ENCODE data around the gene NTF4. TPM values are rescaled to one million over a fixed set of nuclear protein-coding genes. Genes with fewer than 3 reads are reported as not detected.

Gene NTF4
- total RNA-seq, 1 donor from 2014 or later: 3.9 TPM

- Mint-ChIP-seq H3K27ac (no peak overlapping the region), H3K4me1 (ENCODE audit: unreplicated experiment) (no peaks in the 10 kb centered on the region), H3K9me3 (no peaks in the 10 kb centered on the region), H3K36me3 (peaks cover 11% of the 10 kb centered on the region), H3K27me3 (no peaks in the 10 kb centered on the region), H3K4me3 (no peak overlapping the region)
- no peak for DNase-seq (ENCODE audit: extremely low spot score, unreplicated experiment)
- TF ChIP-seq, protein P1, sequence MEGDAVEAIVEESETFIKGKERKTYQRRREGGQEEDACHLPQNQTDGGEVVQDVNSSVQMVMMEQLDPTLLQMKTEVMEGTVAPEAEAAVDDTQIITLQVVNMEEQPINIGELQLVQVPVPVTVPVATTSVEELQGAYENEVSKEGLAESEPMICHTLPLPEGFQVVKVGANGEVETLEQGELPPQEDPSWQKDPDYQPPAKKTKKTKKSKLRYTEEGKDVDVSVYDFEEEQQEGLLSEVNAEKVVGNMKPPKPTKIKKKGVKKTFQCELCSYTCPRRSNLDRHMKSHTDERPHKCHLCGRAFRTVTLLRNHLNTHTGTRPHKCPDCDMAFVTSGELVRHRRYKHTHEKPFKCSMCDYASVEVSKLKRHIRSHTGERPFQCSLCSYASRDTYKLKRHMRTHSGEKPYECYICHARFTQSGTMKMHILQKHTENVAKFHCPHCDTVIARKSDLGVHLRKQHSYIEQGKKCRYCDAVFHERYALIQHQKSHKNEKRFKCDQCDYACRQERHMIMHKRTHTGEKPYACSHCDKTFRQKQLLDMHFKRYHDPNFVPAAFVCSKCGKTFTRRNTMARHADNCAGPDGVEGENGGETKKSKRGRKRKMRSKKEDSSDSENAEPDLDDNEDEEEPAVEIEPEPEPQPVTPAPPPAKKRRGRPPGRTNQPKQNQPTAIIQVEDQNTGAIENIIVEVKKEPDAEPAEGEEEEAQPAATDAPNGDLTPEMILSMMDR (conservative IDR thresholded peaks at IDR 0.05): no peak
Measured at GRCh38 chr19:49011194-49011593, 53.4 kb downstream of the NTF4 start.

Other genes starting within 250 kb of the NTF4 start
- 9.4 and 12.9 TPM in 2 replicates for gene HSD17B14, start 228.3 kb downstream of the NTF4 start, total RNA-seq (ENCODE audit: low replicate concordance)
- 15.8 and 45.4 TPM in 2 replicates for gene PLEKHA4, start 196.2 kb downstream of the NTF4 start, total RNA-seq (ENCODE audit: low replicate concordance)
- 57.5 and 161 TPM in 2 replicates for gene PPP1R15A, start 192.4 kb downstream of the NTF4 start, total RNA-seq (ENCODE audit: low replicate concordance)
- not detected in 2 replicates for gene TULP2, start 166.1 kb downstream of the NTF4 start, total RNA-seq (ENCODE audit: low replicate concordance)
- 202 and 205 TPM in 2 replicates for gene NUCB1, start 164.5 kb downstream of the NTF4 start, total RNA-seq (ENCODE audit: low replicate concordance)
- 1.4 and 3.4 TPM in 2 replicates for gene DHDH, start 131.1 kb downstream of the NTF4 start, total RNA-seq (ENCODE audit: low replicate concordance)
- gene BAX, start 109.9 kb downstream of the NTF4 start, total RNA-seq (ENCODE audit: low replicate concordance): 161 and 201 TPM in 2 replicates
- 1,657 and 2,039 TPM in 2 replicates for gene FTL, start 99.5 kb downstream of the NTF4 start, total RNA-seq (ENCODE audit: low replicate concordance)
- gene GYS1, start 71.5 kb downstream of the NTF4 start, total RNA-seq (ENCODE audit: low replicate concordance): 62.1 and 64.8 TPM in 2 replicates
- 72.6 and 99.5 TPM in 2 replicates for gene RUVBL2, start 70.9 kb downstream of the NTF4 start, total RNA-seq (ENCODE audit: low replicate concordance)
- gene LHB, start 47.7 kb downstream of the NTF4 start, total RNA-seq (ENCODE audit: low replicate concordance): not detected in 2 replicates
- gene CGB3, start 40.5 kb downstream of the NTF4 start, total RNA-seq (ENCODE audit: low replicate concordance): 6.1 TPM in 1 of 2 replicates, not detected in the other
- not detected in 2 replicates for gene CGB2, start 32.9 kb downstream of the NTF4 start, total RNA-seq (ENCODE audit: low replicate concordance)
- gene CGB1, start 27.9 kb downstream of the NTF4 start, total RNA-seq (ENCODE audit: low replicate concordance): not detected in 2 replicates
- gene CGB5, start 21.0 kb downstream of the NTF4 start, total RNA-seq (ENCODE audit: low replicate concordance): 6.7 TPM in 1 of 2 replicates, not detected in the other
- 9.4 TPM in 1 of 2 replicates, not detected in the other for gene CGB8, start 15.7 kb downstream of the NTF4 start, total RNA-seq (ENCODE audit: low replicate concordance)
- 1.9 and 3.6 TPM in 2 replicates for gene CGB7, start 7.1 kb downstream of the NTF4 start, total RNA-seq (ENCODE audit: low replicate concordance)
- not detected in 2 replicates for gene KCNA7, start 7.9 kb upstream of the NTF4 start, total RNA-seq (ENCODE audit: low replicate concordance)
- gene SNRNP70, start 20.6 kb upstream of the NTF4 start, total RNA-seq (ENCODE audit: low replicate concordance): 205 and 296 TPM in 2 replicates
- 10.6 TPM in 2 replicates for gene LIN7B, start 49.6 kb upstream of the NTF4 start, total RNA-seq (ENCODE audit: low replicate concordance)
- 2.3 and 2.6 TPM in 2 replicates for gene C19orf73, start 54.3 kb upstream of the NTF4 start, total RNA-seq (ENCODE audit: low replicate concordance)
- gene PPFIA3, start 54.7 kb upstream of the NTF4 start, total RNA-seq (ENCODE audit: low replicate concordance): 15.2 and 17.8 TPM in 2 replicates
- 3.2 TPM in 1 of 2 replicates, not detected in the other for gene HRC, start 90.6 kb upstream of the NTF4 start, total RNA-seq (ENCODE audit: low replicate concordance)
- gene TRPM4, start 93.0 kb upstream of the NTF4 start, total RNA-seq (ENCODE audit: low replicate concordance): 33.1 and 41.5 TPM in 2 replicates

All from type B pancreatic cell (in vitro differentiated cells).